Measurements from ENCODE around the gene GNAT3.
A peak's percentile ranks its signal among the peaks of the same experiment; 100 is the strongest.

GNAT3 gene

DNA sequence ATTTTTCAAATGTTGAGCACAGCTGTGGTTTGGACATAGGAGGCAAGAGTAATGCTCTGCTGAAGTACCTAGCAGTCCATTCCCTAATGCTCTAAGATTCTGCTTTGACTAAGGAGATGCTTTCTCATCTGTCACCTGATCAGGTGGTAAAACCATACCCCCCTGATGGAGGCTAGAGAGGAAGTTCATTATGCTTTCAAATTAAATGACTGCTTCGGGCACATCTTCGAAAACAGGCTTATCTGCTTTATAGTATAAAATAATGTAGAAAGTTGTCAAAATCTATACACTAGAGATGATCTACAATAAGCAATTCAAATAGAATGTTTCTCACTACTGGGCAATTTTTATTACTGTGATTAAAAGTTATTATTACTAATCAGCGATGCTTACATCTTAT is at the start of gene GNAT3:
Gene GNAT3 (minus strand): TSS at position 101 of the 400 bp plus-strand sequence. CDS start 138 bp downstream, outside the sequence.
- no peak for DNase-seq

DNA sequence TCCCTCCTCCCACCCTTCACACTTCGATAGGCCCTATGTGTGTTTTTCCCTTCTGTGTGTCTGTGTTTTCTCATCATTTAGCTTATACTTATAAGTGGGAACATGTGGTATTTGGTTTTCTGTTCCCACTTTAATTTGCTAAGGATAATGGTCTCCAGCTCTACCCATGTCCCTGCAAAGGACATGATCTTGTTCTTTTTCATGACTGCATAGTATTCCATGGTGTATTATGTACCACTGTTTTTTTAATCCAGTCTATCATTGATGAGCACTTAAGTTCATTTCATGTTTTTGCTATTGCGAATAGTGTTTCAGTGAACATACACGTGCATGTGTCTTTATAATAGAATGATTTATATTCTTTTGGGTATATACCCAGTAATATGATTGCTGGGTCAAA is 46.3 kb upstream of the GNAT3 start:
- DNase-seq, result no peak

DNA sequence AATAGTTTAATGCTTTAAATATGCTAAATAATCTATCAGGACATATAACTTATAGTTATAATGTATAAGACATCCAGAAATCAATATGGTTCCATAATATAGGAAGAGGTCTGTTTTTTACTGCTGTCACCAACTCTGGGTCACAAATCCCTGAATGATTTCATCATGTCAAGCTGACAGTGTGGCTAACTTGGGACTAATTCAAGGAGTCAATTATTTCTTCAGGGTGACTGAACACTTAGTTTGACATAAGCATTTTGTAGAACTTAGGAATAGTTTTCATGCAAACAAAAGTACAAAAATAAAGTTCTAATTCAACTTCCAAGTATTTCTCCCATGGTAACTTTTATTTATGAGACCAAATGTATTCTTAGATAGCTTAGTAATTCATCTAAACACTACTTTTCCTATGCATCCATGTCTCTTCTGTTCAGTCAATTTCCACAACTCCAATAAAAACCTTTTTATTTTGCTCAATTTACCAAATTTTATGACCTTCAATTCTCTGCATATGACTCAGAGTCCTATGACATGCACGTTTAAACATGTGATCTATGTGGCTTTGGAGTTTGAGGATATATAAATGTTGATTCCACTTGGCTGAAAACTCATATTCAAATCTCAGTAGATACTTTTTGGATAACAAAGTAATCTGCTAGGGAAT is 40.3 kb upstream of the GNAT3 start:
- no peak for DNase-seq

DNA sequence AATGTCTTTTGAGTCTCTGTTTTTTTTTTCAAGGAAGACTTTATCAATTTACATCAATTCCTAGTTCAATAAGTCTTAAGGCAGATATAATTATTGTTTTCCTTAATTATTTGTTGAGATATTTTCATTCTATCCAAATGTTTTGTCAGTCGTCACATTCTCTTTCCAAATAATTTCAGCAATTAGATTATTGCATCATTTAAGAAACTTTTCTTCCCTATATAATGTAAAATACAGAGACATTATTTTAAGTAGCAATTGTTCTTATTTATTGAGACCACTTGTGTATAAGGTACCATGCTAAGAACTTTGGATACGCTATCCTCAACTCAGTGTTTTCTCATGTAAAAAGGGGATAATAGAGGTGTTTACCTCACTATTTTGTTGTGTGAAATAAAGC is 38.1 kb upstream of the GNAT3 start:
- no peak for DNase-seq

DNA sequence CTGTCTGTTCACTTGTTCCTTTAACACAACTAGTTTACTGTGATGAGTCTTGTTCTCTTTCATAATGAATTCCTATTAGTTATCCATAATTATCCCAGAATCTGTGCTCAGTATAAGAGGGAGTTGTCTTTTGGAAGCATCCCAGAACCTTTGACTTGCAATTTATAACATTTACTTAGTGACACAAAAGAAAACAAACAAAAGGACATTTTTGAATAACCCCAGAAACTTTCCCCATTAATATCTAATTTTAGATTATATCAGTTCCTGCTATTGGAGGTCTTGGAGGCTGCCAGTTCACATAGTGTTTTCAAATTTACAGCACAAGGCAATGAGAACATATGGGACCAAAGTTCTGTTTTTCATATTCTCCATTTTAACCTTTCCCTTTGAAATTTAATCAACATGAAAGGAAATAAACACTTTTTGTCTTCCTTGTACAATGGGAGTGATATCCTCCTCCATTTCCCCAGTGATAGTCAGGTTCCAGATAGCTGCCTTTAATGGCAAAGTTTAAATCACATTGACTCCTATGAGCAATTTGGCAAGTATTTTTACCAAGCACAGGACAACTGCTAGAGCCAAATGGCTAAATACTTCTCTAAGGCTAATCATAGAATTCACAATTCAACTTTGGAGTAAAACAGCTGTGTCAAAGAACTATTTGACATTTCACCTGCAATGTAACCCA is 37.1 kb upstream of the GNAT3 start:
- DNase-seq, result no peak

DNA sequence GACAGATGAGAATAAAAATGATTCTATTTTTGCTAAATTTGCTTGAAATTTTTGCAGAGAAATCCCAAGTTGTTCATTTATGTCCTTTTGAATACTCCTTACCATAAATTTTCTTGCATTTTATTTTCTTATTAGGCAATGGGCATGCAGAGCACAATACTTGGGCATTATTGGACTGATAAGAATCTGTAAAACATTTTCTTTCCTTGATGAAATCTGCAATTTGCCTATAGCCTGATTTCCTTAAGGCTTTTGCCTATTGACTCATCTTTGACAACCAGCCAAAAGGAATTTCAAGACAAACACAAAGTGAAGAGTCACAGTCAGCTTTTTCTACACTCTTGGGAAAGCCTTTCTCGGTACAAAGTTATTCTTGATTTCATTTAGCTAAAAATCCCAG is 30.5 kb upstream of the GNAT3 start:
- no peak for DNase-seq

DNA sequence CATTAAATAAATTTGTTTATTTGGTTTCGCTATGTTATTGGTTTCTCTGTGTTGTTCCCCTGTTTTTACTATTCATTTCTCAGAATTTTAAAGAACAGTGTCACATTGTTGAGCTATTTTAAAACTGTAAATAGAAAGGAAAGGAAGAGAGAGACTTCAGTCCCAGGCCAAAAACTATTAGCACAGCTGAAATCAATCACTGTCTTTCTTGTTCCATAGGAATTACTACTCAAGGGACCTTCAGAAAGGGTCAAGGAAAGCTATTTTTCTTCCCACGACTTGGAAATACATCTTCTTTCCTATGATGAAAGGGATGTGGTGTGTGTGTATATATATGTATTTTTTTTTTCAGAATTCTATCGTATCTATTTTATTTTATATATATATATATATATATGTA is 29.0 kb upstream of the GNAT3 start:
- no peak for DNase-seq

DNA sequence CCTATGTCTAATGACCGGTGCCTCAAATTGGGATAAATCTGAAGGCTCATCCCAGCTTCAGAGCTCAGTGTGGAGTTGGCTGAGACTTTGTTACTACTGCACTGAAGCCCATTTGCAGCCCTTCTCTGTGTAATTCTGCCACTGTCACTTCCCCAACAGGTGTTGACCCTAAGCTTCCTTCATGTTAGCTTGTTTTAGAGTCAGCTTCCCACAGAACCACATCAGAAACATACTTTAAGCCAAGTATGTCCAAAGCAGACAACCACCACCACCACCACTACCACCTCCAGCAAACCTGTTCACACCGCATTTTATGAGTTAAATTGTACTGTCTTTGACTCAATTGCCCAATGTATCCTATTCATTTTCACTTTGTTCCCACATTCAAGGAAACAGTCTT is 25.2 kb upstream of the GNAT3 start:
- no peak for DNase-seq

DNA sequence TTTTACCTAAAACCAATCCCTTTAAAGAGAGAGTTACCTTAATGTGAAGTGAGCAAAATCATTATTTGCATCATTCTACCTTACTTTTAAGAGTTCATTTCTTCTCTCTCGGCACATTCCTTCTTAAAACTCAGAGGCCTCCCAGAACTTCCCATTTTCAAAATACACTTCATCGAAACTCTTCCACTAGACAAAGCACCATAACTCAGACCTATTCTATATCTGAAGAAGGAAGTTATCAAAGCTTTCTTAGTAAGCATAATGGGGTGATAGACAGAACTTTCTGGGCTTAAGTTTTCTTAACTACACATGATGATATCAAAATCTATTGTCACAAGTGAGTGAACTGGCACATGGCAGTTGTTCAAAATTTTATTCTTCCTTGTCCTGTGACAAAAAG is 24.6 kb upstream of the GNAT3 start:
- DNase-seq, result no peak

DNA sequence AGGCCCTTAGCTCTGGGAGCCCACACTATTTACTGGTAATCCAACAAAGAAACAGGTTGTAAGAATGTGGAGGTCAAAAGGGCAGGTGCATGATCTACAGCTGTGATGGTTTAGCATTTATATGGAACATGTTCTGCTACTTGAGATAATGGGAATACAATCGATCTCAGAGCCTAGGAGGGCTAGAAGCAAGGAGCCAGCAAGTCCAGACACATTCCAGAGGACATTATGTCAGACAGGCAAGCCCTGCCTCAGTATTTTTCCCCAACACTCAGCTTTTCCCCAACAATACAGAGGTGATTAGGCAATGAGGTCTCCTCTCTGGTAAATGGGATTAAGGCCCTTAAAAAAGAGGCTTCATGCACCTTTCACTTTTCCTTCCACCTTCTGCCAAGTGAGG is 21.4 kb upstream of the GNAT3 start:
- no peak for DNase-seq

DNA sequence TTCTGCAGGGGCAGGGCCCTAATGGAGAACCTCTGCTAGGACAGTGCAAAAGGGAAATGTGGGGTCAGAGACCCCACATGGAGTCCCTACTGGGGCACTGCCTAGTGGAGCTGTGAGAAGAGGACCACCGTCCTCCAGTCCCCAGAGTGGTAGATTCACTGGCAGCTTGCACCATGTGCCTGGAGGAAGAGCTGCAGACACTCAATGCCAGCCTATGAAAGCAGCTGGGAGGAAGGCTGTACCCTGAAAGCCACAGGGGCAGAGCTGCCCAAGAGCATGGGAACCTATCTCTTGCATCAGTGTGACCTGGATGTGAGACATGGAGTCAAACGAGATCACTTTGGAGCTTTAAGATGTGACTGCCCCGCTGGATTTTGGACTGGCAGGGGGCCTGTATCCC is 20.3 kb upstream of the GNAT3 start:
- no peak for DNase-seq

DNA sequence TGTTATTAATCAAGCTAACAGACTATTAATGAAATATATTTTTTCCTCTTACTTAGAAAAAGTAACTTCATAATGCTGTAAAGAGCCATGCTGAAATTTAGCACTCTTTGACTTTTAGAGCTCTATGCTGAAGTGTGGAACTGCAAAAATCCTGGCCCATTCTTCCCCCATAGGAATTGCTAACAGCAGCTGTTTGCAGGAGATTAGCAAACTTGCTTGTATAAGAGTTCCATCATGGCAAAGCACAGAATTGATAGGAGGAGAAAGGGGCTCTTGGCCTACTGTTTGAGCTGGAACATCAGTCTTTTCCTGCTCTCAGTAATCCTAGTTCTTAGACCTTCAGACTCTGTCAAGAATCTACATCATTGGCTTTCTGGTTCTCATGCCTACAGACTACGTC is 18.3 kb upstream of the GNAT3 start:
- DNase-seq, result peak; percentile 31

DNA sequence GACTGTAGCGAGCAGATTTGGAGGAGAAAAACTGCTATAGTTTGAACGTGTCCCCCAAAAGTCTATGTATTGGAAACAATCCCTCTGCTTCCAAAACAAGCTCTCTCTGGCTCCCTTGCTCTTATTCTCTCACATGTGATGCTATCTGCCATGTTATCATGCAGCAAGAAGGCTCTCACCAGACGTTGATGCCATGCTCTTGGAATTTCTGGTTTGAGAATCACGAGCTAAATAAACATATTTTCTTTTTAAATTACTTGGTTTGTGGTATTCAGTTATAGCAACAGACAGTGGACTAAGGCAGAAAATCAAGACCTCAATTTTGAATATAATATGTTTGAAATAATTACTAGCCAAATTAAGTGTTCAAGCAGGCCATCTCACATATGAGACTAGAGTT is 17.5 kb upstream of the GNAT3 start:
- no peak for DNase-seq

DNA sequence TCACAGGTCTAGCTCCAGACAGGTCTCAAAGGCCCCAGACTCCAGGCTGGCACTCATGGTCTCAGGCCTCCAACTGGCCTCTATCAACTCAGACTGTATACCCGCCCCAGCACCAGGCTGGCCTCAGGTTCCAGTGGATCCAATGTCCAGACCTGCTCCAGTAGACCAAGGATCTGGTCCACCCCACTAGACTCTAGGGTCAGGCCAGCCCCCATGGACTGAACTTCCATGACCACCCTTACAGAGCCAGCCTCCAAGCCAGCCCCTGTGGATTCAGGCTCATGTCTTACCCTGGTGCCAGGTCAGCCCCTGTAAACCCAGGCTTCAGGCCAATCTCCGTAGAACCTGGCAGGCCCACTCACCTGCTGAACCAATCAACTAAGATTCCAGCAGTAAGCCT is 16.8 kb upstream of the GNAT3 start:
- DNase-seq, result peak; percentile 29

DNA sequence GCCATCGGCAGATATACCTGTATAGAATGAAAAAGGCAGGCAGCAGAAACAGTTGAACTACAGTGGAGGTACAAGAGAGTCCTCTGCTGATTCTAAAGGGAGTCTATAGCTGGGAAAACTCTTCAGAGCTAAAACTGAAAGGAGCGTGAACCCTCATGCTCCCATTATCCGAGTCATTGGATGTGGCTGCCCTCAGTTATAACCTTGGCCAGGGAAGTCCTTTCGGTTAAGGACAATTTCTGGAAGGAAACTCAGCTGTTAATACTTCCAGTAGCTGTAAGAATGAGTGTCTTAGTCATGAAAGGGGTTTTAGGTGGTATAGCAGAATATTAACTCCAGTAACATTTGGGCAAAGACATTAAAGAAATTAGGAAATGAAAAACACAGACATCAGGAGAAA is 14.6 kb upstream of the GNAT3 start:
- DNase-seq, result no peak

DNA sequence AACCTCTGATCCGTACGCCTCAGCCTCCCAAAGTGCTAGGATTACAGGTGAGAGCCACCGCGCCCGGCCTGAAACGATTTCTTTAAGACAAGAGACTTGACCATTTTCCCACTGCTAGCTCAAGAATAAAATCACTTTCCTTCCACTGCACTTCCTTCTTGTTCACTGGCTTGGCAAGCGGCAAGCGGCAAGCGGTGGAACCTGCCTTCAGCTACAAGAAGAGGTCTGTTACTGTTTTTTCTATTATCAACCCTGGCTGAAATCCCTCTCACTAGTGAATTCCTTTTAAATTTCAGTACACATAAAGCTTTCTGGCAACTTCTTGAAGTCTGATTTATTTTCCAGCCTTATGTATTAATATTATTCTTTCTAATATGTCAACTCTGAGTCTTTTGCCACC is 12.8 kb upstream of the GNAT3 start:
- DNase-seq, result no peak

DNA sequence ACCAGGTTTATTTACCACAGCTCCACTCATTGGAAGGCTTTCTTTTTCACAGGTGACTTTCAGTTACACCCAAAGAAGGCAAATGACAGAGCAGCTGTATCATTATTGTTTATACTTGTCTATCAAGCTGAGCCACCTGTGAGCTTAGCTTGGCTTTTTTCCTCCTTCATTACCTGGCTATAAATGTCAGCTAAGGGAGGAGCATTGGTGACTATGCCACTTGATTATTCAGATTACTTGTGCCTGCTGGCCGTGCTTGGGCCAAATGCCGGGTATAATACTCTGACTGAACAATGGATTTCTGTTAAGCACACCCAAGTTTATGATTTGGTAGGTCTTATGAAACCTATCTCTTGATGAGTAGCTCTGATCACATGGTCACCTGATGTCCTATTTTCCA is 9.9 kb upstream of the GNAT3 start:
- DNase-seq, result no peak

DNA sequence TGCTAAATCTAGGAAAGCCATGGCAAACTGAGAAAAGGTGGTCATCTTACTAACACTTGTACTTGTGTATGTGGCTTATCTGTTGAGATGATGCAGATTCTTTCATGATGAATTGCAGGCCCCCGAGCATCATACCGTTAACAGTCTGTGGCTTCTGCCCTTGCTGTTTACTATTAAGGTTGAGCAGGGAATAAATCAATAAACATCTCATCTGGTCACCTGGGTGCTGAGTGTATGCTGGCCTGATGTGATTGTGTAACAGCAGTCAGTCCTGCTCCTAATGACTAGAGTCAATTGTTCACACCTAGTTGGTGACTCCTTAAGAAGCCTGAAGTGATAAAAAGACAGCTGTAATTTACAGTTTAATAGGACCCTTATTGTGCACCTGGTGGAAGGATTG is 8.3 kb upstream of the GNAT3 start:
- DNase-seq, result no peak

DNA sequence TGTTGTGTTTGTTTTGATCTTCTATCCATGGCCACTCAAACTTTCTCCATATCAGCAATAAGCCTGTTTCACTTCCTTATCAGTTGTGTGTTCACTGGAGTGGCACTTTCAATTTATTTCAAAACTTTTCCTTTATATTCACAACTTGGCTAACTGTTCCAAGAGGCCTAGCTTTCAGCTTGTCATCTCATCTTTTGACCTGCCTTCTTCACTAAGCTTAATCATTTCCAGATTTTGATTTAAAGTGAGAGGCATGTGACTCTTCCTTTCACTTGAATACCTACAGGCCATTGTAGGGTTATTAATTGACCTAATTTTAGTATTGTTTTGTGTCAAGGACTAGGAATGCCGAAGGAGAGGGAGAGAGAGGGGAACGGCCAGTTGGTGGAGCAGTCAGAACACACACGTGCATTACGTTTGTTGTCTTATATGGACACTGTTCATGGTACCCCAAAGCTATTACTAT is 5.5 kb upstream of the GNAT3 start:
- no peak for DNase-seq

DNA sequence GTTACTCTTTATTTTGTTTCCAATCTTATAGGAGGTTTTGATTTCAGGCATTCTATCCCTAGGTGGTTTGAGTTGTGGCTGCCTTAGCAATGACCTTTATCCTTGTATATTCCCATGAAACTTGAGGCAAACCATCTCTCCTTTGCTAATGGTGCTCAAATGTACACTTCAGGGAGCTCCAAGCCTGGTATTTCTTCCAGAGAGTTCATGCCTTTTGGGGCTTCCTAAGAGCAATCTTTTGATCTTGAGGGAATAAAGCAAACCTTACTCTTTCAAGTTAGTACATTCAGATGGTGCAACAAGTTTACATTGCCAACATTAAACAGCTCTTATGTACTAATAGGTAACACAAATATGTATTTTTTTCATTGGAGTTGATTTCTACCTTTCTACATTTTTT is 3.4 kb upstream of the GNAT3 start:
- DNase-seq, result no peak

DNA sequence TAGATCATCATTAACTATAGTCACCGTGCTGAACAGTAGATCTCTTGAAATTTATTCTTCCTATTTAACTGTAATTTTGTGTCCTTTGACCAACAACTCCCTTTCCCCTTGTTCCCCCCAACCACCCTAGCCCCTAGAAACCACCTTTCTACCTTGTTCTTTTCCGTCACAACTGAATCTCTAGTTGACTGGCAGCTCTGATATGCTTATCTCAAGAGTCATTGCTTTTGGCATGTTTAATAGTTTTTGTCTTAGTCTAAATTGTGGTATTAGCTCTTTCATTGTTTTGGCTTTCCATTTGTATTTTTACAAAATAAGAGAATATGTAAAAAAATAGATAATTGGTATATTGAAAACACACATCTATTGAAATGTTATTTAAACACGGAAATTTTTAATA is 1.8 kb downstream of the GNAT3 start:
- no peak for DNase-seq

DNA sequence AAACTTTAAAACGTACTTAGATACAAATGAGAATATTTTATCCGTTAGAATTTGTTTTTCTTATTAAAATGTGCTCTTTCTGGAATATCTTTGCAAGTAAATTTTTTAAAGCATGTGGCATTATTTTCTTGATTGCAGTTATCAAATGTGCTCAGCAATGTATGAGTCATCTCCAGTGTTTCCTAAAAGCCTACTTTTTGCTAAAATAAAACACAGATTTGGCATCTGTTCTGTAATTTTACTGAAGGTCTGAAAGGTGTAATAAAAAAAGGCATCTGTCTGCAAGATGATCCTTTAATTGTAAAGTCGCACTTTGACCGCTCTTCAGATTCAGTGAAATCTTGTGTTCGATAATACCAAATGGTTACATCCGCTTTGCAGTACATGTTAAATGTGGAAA is 3.4 kb downstream of the GNAT3 start:
- no peak for DNase-seq

DNA sequence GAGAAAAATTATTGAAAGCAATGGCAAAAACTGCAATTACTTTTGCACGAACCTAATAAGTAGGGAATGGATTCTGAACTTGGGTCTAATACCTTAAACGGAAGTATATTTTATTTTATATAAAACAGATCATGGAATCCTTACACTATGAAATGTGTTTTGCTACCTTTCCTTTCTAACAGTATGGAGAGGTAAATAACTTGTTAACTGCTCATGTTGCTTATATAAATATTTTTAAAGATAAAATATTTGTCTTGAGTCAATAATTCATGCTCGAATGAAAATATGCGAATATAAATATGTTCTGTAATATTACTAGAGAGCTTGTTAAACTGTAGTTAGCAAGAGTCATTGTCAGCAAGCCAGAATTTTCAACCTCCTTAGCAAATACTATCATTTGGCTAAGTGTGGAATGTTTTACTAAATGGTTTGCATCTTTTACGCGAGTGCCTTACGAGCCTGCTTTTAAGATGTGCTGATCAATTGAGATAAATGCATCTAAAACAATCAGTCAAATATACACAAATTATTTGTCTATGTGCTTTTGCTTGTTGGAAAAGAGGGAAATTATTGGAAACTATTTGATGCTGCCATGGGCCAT is 5.9 kb downstream of the GNAT3 start:
- DNase-seq, result no peak

DNA sequence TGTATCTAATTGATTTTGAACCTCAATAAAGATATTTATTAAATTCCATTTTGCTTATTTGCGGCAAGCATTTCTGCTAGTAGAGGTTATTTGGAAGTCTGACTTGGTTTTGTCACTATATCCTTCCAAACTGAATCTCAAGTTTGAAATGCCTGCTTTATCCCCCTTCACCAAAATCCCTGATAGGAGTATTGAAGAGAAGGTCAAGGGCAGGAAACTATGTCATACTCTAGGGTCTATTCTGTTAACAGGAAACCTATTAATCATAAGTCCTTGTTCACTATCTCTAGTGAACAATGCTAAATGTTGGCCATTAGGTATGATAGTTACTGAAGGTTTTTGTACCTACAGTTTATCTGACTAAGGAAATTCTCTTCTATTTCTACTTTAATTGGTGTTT is 11.5 kb downstream of the GNAT3 start:
- no peak for DNase-seq
